Fibroblast of lung (primary cell): ENCODE data around the gene ANGPT4. TPM values are rescaled to one million over a fixed set of nuclear protein-coding genes. Genes with fewer than 3 reads are reported as not detected.

Source experiments
- DNase-seq, 2 donors: peaks; one replicate each; pipeline versions ENCODE4 v3.0.0 to v3.0.0-alpha.2; 2010; ENCODE audit warnings: low read depth in 2 of 2
- H2AFZ ChIP-seq: 2 replicates; pipeline ENCODE4 v1.5.1; 2012; ENCODE audit warnings: low read length, control low read depth, inconsistent platforms
- H3K27ac ChIP-seq: 2 replicates; pipeline ENCODE4 v1.5.1; 2011; ENCODE audit warnings: low read length, control low read depth; ENCODE audit not compliant: insufficient read depth
- H3K27me3 ChIP-seq: 2 replicates; pipeline ENCODE4 v1.5.1; 2011; ENCODE audit warnings: mild to moderate bottlenecking, low read length; ENCODE audit not compliant: control insufficient read depth, insufficient read depth
- H3K36me3 ChIP-seq: 2 replicates; pipeline ENCODE4 v1.5.1; 2011; ENCODE audit warnings: low read length; ENCODE audit not compliant: control insufficient read depth, insufficient read depth
- H3K4me1 ChIP-seq: 2 replicates; pipeline ENCODE4 v1.5.1; 2011; ENCODE audit warnings: low read length; ENCODE audit not compliant: control insufficient read depth, insufficient read depth; ENCODE audit errors: extremely low read depth
- H3K4me2 ChIP-seq: 2 replicates; pipeline ENCODE4 v1.5.1; 2011; ENCODE audit warnings: low read length, control low read depth; ENCODE audit not compliant: insufficient read depth; ENCODE audit errors: extremely low read depth
- H3K4me3 ChIP-seq, 4 experiments: fragments of 200-600 bp in 1 of 4; sonication (generic) in 1 of 4; replicated peaks in 1 of 4; 2 replicates each; pipeline ENCODE4 v1.5.1; 2011 to 2016; ENCODE audit warnings: low read length in 4 of 4, low read depth in 3 of 4, mild to moderate bottlenecking in 3 of 4, control low read depth in 2 of 4, inconsistent platforms in 1 of 4, mixed read lengths in 1 of 4; ENCODE audit not compliant: insufficient read depth in 1 of 4; ENCODE audit errors: control extremely low read depth in 1 of 4
- H3K79me2 ChIP-seq: 2 replicates; pipeline ENCODE4 v1.5.1; 2012; ENCODE audit warnings: mild to moderate bottlenecking, low read length, inconsistent platforms; ENCODE audit not compliant: control insufficient read depth, insufficient read depth
- H3K9ac ChIP-seq: 2 replicates; pipeline ENCODE4 v1.5.1; 2011; ENCODE audit warnings: mild to moderate bottlenecking, low read length, control low read depth; ENCODE audit not compliant: insufficient read depth
- H3K9me3 ChIP-seq: 2 replicates; pipeline ENCODE4 v1.5.1; 2012; ENCODE audit warnings: low read depth, low read length; ENCODE audit not compliant: control insufficient read depth, insufficient read depth
- H4K20me1 ChIP-seq: 2 replicates; pipeline ENCODE4 v1.5.1; 2011; ENCODE audit warnings: low read length; ENCODE audit not compliant: control insufficient read depth, insufficient read depth; ENCODE audit errors: extremely low read depth
- CTCF ChIP-seq, 2 donors: IDR thresholded peaks in 1 of 2; conservative IDR thresholded peaks in 1 of 2; 1 replicate in 1 of 2; 2 replicates in 1 of 2; pipeline ENCODE4 v1.5.1; 2011 to 2012; ENCODE audit warnings: low read length in 2 of 2, control low read depth in 1 of 2, inconsistent platforms in 1 of 2, low read depth in 1 of 2, mild to moderate bottlenecking in 1 of 2
- EZH2 ChIP-seq: IDR thresholded peaks from 2 replicates; pipeline ENCODE4 v1.5.1; 2012; ENCODE audit warnings: low read length, control low read depth, mild to moderate bottlenecking; ENCODE audit errors: missing control alignments
- polyA plus RNA-seq, 2 donors: library from polyadenylated mRNA; depleted of rRNA in 1 of 2; stranded (reverse) in 1 of 2; unstranded in 1 of 2; fragments of >200 nt; gene quantifications; 2 replicates each; pipeline ENCODE4 v1.2.1, GENCODE V29; 2011 to 2012; ENCODE audit warnings: missing spikeins in 1 of 2
- total RNA-seq: library from RNA; depleted of rRNA; stranded (reverse); fragments of >200 nt; gene quantifications from 2 replicates; pipeline ENCODE4 v1.2.1, GENCODE V29; 2014

ANGPT4 gene
- total and polyA plus RNA-seq, 2 donors (not counting 1 experiment from before 2014, with no cell fraction given): under 0.01 TPM; not detected in 1

GRCh38 chr20:962223-962622 is 46.1 kb upstream of the ANGPT4 start:
- no peak for DNase-seq
- Histone ChIP-seq H2AFZ (no peak overlapping the region), H3K9ac (no peak overlapping the region), H3K4me3 (no peak overlapping the region), H3K27me3 (no peaks in the 10 kb centered on the region), H3K27ac (no peak overlapping the region), H3K79me2 (no peaks in the 10 kb centered on the region), H4K20me1 (no peaks in the 10 kb centered on the region), H3K9me3 (no peaks in the 10 kb centered on the region), H3K4me1 (no peaks in the 10 kb centered on the region), H3K4me2 (no peak overlapping the region), H3K36me3 (no peaks in the 10 kb centered on the region)
- no peak for TF ChIP-seq EZH2
- TF ChIP-seq CTCF (conservative IDR thresholded peaks at IDR 0.05 in 1 of 2, IDR thresholded peaks at IDR 0.05 in 1 of 2; ENCODE audit: low read depth in 1 of 2, low read length in 2 of 2): no peak

- no peak for TF ChIP-seq CTCF (conservative IDR thresholded peaks at IDR 0.05 in 1 of 2, IDR thresholded peaks at IDR 0.05 in 1 of 2; ENCODE audit: low read depth in 1 of 2, low read length in 2 of 2)
- no peak for TF ChIP-seq EZH2
- Histone ChIP-seq H3K79me2 (no peaks in the 10 kb centered on the region), H3K27me3 (no peaks in the 10 kb centered on the region), H3K4me1 (no peaks in the 10 kb centered on the region), H3K9ac (no peak overlapping the region), H3K9me3 (no peaks in the 10 kb centered on the region), H3K4me2 (no peak overlapping the region), H4K20me1 (no peaks in the 10 kb centered on the region), H3K4me3 (no peak overlapping the region), H3K36me3 (no peaks in the 10 kb centered on the region), H3K27ac (no peak overlapping the region), H2AFZ (no peak overlapping the region)
- no peak for DNase-seq
Measured at GRCh38 chr20:961768-962167, 45.6 kb upstream of the ANGPT4 start.

GRCh38 chr20:959996-960615 is 44.0 kb upstream of the ANGPT4 start:
- no peaks in the 10 kb centered on the region for H4K20me1 ChIP-seq
- H3K36me3 ChIP-seq: no peaks in the 10 kb centered on the region
- TF ChIP-seq CTCF (conservative IDR thresholded peaks at IDR 0.05 in 1 of 2, IDR thresholded peaks at IDR 0.05 in 1 of 2; ENCODE audit: low read depth in 1 of 2, low read length in 2 of 2) (no peak), EZH2 (no peak)
- no peak overlapping the region for H3K4me3 ChIP-seq
- no peak for DNase-seq
- no peaks in the 10 kb centered on the region for H3K4me1 ChIP-seq
- H3K79me2 ChIP-seq: no peaks in the 10 kb centered on the region
- no peak overlapping the region for H3K4me2 ChIP-seq
- no peaks in the 10 kb centered on the region for H3K27me3 ChIP-seq
- no peaks in the 10 kb centered on the region for H3K9me3 ChIP-seq
- no peak overlapping the region for H3K27ac ChIP-seq
- no peak overlapping the region for H2AFZ ChIP-seq
- H3K9ac ChIP-seq: no peak overlapping the region
